SJSA1 (cell line): ENCODE measurements around the gene ADAMTS10. TPM values are rescaled to one million over a fixed set of nuclear protein-coding genes. Genes with fewer than 3 reads are reported as not detected.

Experiments
- DNase-seq, 2 experiments: peaks; one replicate each; pipeline ENCODE4 v3.0.0-alpha.2; 2015 to 2020; ENCODE audit warnings: low spot score in 2 of 2, low read depth in 1 of 2
- H3K27ac ChIP-seq: fragments of 250-450 bp; sonication (Bioruptor Pico); 2 replicates; pipeline ENCODE4 v1.5.1; 2020; ENCODE audit warnings: mild to moderate bottlenecking, moderate library complexity
- H3K27me3 ChIP-seq: fragments of 250-450 bp; sonication (Bioruptor Pico); replicated peaks from 2 replicates; pipeline ENCODE4 v1.5.1; 2020; ENCODE audit warnings: mild to moderate bottlenecking, moderate library complexity
- H3K36me3 ChIP-seq: fragments of 250-450 bp; sonication (Bioruptor Pico); 2 replicates; pipeline ENCODE4 v1.5.1; 2020; ENCODE audit warnings: mild to moderate bottlenecking
- H3K4me1 ChIP-seq: fragments of 250-450 bp; sonication (Bioruptor Pico); replicated peaks from 2 replicates; pipeline ENCODE4 v1.6.1; 2021; ENCODE audit warnings: mild to moderate bottlenecking
- H3K4me3 ChIP-seq: fragments of 250-450 bp; sonication (Bioruptor Pico); 2 replicates; pipeline ENCODE4 v1.5.1; 2020; ENCODE audit warnings: mild to moderate bottlenecking
- H3K9me3 ChIP-seq: fragments of 250-450 bp; sonication (Bioruptor Pico); replicated peaks from 2 replicates; pipeline ENCODE4 v1.5.1; 2020; ENCODE audit warnings: mild to moderate bottlenecking
- total RNA-seq: library from RNA; depleted of rRNA; stranded (reverse); fragments of >200 nt; shearing (Covaris generic); gene quantifications from 2 replicates; pipeline ENCODE4 v1.2.3, GENCODE V29; 2014; rRNA removed

ADAMTS10 gene
- total RNA-seq, 1 experiment from 2014 or later = 6.3 TPM

GRCh38 chr19:8552810-8553209, 57.7 kb downstream of the ADAMTS10 start:
- DNase-seq = no peak
- H3K9me3 ChIP-seq = no peaks in the 10 kb centered on the region
- H3K4me1 ChIP-seq = no peaks in the 10 kb centered on the region
- H3K36me3 ChIP-seq = no peaks in the 10 kb centered on the region
- H3K27me3 ChIP-seq = no peaks in the 10 kb centered on the region
- H3K27ac ChIP-seq = no peak overlapping the region
- H3K4me3 ChIP-seq = no peak overlapping the region

DNA sequence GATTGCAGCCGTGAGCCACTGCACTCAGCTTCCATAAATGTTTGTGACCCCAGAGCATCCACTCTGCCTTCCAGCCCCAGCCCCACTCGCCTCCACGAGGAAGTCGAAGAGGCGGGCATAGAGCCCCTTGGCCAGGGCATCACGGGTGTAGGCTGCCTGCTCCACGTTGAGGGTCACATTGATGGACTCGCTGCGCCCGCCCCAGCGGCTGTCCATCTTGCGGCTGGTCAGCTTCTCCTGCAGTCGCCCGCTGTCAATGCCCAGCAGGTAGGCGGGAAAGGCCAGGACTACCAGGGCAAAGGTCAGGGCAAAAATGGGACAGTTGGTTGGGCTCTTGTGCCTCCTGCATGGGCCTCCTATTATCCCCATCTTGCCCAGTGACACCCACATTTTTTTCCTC, 60.4 kb downstream of the ADAMTS10 start:
- no peaks in the 10 kb centered on the region for H3K36me3 ChIP-seq

DNA sequence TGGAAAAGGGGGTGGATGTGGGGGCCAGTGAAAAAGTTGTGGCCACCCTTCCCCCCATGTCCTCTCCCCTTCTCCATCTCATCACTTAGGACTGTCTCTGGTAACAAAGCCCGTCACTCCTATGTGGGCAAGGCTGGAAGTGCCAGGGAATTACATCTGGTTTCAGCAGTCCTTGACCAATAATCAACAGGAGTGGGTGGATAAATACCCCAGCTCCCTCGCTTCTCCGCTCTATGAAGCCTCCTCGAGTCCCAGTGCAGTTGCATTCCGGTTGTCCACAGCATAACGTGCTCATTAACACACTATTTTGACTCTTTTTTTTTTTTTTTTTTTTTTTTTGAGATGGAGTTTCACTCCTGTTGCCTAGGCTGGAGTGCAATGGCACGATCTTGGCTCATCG, 64.8 kb downstream of the ADAMTS10 start:
- Histone ChIP-seq H3K9me3 (no peaks in the 10 kb centered on the region), H3K4me1 (no peaks in the 10 kb centered on the region), H3K27me3 (no peaks in the 10 kb centered on the region), H3K4me3 (no peak overlapping the region), H3K27ac (no peak overlapping the region), H3K36me3 (no peaks in the 10 kb centered on the region)
- DNase-seq = no peak

More for the DNA sequence above, 60.4 kb downstream of the ADAMTS10 start:
- Histone ChIP-seq H3K27ac (no peak overlapping the region), H3K27me3 (no peaks in the 10 kb centered on the region), H3K4me3 (no peak overlapping the region), H3K4me1 (no peaks in the 10 kb centered on the region), H3K9me3 (no peaks in the 10 kb centered on the region)
- DNase-seq = no peak

DNA sequence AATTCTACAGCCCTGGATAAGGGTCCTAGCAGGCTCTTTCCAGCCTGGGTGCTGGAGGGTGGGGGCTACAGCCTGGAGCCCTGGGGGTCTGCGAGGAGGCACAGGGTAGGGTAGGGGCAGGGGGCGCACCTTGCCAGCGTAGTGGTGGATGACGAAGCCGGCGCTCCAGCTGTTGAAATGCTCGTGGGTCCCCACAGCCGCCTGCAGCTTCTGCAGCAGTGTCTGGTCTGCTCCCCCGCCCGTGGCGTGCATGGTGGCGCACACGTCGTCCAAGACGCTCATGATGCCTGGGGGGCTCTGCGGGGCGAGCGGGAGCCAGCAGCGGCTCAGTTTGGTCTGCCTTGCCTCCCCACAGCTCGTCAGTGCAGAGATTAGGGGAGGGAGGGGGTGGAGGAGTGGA, 66.3 kb downstream of the ADAMTS10 start:
- no peaks in the 10 kb centered on the region for H3K36me3 ChIP-seq
- no peaks in the 10 kb centered on the region for H3K9me3 ChIP-seq
- no peak for DNase-seq
- H3K4me1 ChIP-seq = no peaks in the 10 kb centered on the region
- H3K27ac ChIP-seq = no peak overlapping the region
- no peak overlapping the region for H3K4me3 ChIP-seq
- no peaks in the 10 kb centered on the region for H3K27me3 ChIP-seq

GRCh38 chr19:8539621-8540149, 70.8 kb downstream of the ADAMTS10 start:
- DNase-seq = no peak
- Histone ChIP-seq H3K27ac (no peak overlapping the region), H3K9me3 (no peaks in the 10 kb centered on the region), H3K27me3 (no peaks in the 10 kb centered on the region), H3K4me3 (no peak overlapping the region), H3K36me3 (no peaks in the 10 kb centered on the region), H3K4me1 (no peaks in the 10 kb centered on the region)

- H3K27ac ChIP-seq = no peak overlapping the region
- no peaks in the 10 kb centered on the region for H3K27me3 ChIP-seq
- H3K4me1 ChIP-seq = no peaks in the 10 kb centered on the region
- no peaks in the 10 kb centered on the region for H3K9me3 ChIP-seq
- no peaks in the 10 kb centered on the region for H3K36me3 ChIP-seq
- no peak overlapping the region for H3K4me3 ChIP-seq
- no peak for DNase-seq
These were observed 73.4 kb downstream of the ADAMTS10 start for GRCh38 chr19:8537099-8537498.

- Histone ChIP-seq H3K9me3 (no peaks in the 10 kb centered on the region), H3K4me3 (no peak overlapping the region), H3K4me1 (no peaks in the 10 kb centered on the region), H3K36me3 (no peaks in the 10 kb centered on the region), H3K27ac (no peak overlapping the region), H3K27me3 (no peaks in the 10 kb centered on the region)
- DNase-seq = no peak
These were observed 74.2 kb downstream of the ADAMTS10 start for GRCh38 chr19:8536282-8536681.

DNA sequence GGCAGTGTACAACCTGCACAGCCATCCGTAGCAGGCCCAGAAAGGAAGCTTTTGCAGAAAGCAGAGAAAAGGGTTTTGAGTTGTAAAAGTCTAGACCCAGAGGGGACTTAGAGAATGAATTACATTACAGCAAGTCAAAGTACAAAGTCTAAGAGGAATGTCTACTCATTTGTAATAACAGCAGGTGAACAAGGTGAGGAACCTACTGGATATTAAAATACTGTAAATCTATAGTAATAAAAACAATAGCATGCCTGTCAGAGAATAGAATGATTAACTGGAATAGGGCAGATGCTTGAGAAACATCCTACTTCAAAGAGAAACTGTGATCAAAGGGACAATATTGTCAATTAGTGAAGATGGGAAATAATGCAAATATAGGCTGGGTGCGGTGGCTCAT, 78.3 kb downstream of the ADAMTS10 start:
- H3K27ac ChIP-seq = no peak overlapping the region
- no peak overlapping the region for H3K4me3 ChIP-seq
- H3K9me3 ChIP-seq = no peaks in the 10 kb centered on the region
- H3K27me3 ChIP-seq = no peaks in the 10 kb centered on the region
- no peak for DNase-seq
- no peaks in the 10 kb centered on the region; the same call in 1 of the 2 replicates for H3K4me1 ChIP-seq
- no peaks in the 10 kb centered on the region for H3K36me3 ChIP-seq

- DNase-seq = no peak
- H3K36me3 ChIP-seq = no peaks in the 10 kb centered on the region
- H3K4me3 ChIP-seq = no peak overlapping the region
- H3K4me1 ChIP-seq = peaks cover 5% of the 10 kb centered on the region
- no peaks in the 10 kb centered on the region for H3K27me3 ChIP-seq
- H3K9me3 ChIP-seq = no peaks in the 10 kb centered on the region
- H3K27ac ChIP-seq = no peak overlapping the region
These were observed 79.0 kb downstream of the ADAMTS10 start for GRCh38 chr19:8531470-8531869.

Other genes with a start within 250 kb of the ADAMTS10 start
- 1.5 and 3.4 TPM in 2 replicates for gene ANGPTL4, start 246.6 kb downstream of the ADAMTS10 start, total RNA-seq
- gene RAB11B, start 220.4 kb downstream of the ADAMTS10 start, total RNA-seq = 5.6 and 9.1 TPM in 2 replicates
- gene MARCHF2, start 197.4 kb downstream of the ADAMTS10 start, total RNA-seq = 37.9 and 45.5 TPM in 2 replicates
- 125 and 127 TPM in 2 replicates for gene HNRNPM, start 165.7 kb downstream of the ADAMTS10 start, total RNA-seq
- gene PRAM1, start 108.1 kb downstream of the ADAMTS10 start, total RNA-seq = not detected in 2 replicates
- 0.25 and 5.4 TPM in 2 replicates for gene ZNF414, start 96.5 kb downstream of the ADAMTS10 start, total RNA-seq
- 0.37 and 0.94 TPM in 2 replicates for gene MYO1F, start 33.3 kb downstream of the ADAMTS10 start, total RNA-seq
- gene NFILZ, start 19.9 kb upstream of the ADAMTS10 start, total RNA-seq = not detected in 2 replicates
- gene ACTL9, start 88.1 kb upstream of the ADAMTS10 start, total RNA-seq = not detected in 2 replicates
- not detected in 2 replicates for gene OR2Z1, start 110.9 kb upstream of the ADAMTS10 start, total RNA-seq
- 16.2 and 30.2 TPM in 2 replicates for gene ZNF558, start 221.6 kb upstream of the ADAMTS10 start, total RNA-seq
- gene MBD3L1, start 221.7 kb upstream of the ADAMTS10 start, total RNA-seq = not detected in 2 replicates